Iris pigment epithelial cell (primary cell): Measurements from ENCODE around the gene KCNT1.

Experiments used
- DNase-seq: peaks from one replicate; pipeline ENCODE4 v3.0.0-alpha.2; 2011; ENCODE audit warnings: low read depth

Gene KCNT1

GRCh38 chr9:135766707-135767106 is 64.7 kb downstream of the KCNT1 start:
- no peak for DNase-seq

- DNase-seq = no peak
Measured at GRCh38 chr9:135768516-135769218, 66.7 kb downstream of the KCNT1 start.

GRCh38 chr9:135769489-135770202 is 67.7 kb downstream of the KCNT1 start:
- DNase-seq = no peak

GRCh38 chr9:135770203-135770535 is 68.2 kb downstream of the KCNT1 start:
- no peak for DNase-seq

- no peak for DNase-seq
Measured at GRCh38 chr9:135770771-135771170, 68.8 kb downstream of the KCNT1 start.

- DNase-seq = no peak
Measured at GRCh38 chr9:135771401-135772051, 69.5 kb downstream of the KCNT1 start.

- no peak for DNase-seq
Measured at GRCh38 chr9:135772056-135772646, 70.2 kb downstream of the KCNT1 start.

- DNase-seq = no peak
Measured at GRCh38 chr9:135772702-135773493, 70.9 kb downstream of the KCNT1 start.

GRCh38 chr9:135773530-135774238 is 71.7 kb downstream of the KCNT1 start:
- no peak for DNase-seq

GRCh38 chr9:135774239-135774747 is 72.3 kb downstream of the KCNT1 start:
- DNase-seq = no peak

- no peak for DNase-seq
Measured at GRCh38 chr9:135774794-135775525, 73.0 kb downstream of the KCNT1 start.

- no peak for DNase-seq
Measured at GRCh38 chr9:135775911-135776310, 73.9 kb downstream of the KCNT1 start.

GRCh38 chr9:135776893-135777622 is 75.1 kb downstream of the KCNT1 start:
- DNase-seq = no peak

GRCh38 chr9:135777623-135778177 is 75.7 kb downstream of the KCNT1 start:
- DNase-seq = no peak

GRCh38 chr9:135778421-135778820 is 76.4 kb downstream of the KCNT1 start:
- no peak for DNase-seq

- no peak for DNase-seq
Measured at GRCh38 chr9:135779571-135779970, 77.6 kb downstream of the KCNT1 start.

- no peak for DNase-seq
Measured at GRCh38 chr9:135780086-135780485, 78.1 kb downstream of the KCNT1 start.

- DNase-seq = no peak
Measured at GRCh38 chr9:135780626-135781025, 78.6 kb downstream of the KCNT1 start.

- DNase-seq = no peak
Measured at GRCh38 chr9:135782946-135783345, 81.0 kb downstream of the KCNT1 start.
